WI38 (cell line): ENCODE data around the gene NTHL1.

Source experiments
- H3K4me3 ChIP-seq: 2 replicates; pipeline ENCODE4 v1.5.1; 2011; ENCODE audit warnings: low read depth, mild to moderate bottlenecking, control low read depth, low read length
- TF ChIP-seq, protein P1 (sequence below): IDR thresholded peaks from 2 replicates; pipeline ENCODE4 v1.5.1; 2012; ENCODE audit warnings: low read depth, mild to moderate bottlenecking, control low read depth, low read length

The NTHL1 gene

DNA sequence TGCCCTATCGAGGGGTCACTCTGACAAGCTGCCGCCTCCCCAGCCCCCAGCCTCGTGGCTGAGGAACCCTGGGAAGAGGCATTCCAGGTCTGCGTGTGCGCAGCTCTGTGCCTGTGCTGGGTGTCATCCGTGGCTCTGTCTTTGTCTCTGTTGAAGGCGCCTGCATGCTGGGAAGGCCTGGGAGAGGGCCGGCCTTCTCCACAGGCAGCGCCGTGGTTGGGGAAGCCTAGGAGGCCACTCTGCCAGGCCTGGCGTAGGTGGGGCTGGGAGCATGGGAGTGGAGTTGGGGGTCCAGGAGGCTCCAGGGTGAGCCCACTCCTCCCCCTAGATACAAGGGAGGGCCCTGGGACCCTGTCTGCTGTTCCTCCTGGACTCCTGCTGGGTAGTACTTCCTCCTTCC, 17.6 kb downstream of the NTHL1 start:
- TF ChIP-seq, protein P1, sequence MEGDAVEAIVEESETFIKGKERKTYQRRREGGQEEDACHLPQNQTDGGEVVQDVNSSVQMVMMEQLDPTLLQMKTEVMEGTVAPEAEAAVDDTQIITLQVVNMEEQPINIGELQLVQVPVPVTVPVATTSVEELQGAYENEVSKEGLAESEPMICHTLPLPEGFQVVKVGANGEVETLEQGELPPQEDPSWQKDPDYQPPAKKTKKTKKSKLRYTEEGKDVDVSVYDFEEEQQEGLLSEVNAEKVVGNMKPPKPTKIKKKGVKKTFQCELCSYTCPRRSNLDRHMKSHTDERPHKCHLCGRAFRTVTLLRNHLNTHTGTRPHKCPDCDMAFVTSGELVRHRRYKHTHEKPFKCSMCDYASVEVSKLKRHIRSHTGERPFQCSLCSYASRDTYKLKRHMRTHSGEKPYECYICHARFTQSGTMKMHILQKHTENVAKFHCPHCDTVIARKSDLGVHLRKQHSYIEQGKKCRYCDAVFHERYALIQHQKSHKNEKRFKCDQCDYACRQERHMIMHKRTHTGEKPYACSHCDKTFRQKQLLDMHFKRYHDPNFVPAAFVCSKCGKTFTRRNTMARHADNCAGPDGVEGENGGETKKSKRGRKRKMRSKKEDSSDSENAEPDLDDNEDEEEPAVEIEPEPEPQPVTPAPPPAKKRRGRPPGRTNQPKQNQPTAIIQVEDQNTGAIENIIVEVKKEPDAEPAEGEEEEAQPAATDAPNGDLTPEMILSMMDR = no peak
- H3K4me3 ChIP-seq = no peak overlapping the region

DNA sequence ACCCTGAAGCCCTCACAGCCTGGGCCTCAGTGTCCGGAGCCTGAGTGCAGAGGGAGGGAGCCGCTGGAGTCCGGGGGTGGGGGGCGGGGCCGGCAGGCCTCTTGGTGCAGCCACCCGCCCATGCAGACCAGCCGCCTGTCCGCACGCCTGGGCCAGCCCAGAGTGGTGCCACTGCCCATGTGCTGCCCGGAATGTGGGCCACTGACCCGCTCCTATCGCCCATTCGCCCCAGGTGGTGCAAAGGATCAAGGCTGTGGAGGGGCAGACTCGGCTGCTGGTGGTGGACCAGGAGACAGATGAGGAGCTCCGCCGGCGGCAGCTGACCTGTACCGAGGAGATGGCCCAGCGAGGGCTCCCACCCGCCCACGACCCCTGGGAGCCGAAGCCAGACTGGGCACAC, 18.3 kb downstream of the NTHL1 start:
- H3K4me3 ChIP-seq = no peak overlapping the region

DNA sequence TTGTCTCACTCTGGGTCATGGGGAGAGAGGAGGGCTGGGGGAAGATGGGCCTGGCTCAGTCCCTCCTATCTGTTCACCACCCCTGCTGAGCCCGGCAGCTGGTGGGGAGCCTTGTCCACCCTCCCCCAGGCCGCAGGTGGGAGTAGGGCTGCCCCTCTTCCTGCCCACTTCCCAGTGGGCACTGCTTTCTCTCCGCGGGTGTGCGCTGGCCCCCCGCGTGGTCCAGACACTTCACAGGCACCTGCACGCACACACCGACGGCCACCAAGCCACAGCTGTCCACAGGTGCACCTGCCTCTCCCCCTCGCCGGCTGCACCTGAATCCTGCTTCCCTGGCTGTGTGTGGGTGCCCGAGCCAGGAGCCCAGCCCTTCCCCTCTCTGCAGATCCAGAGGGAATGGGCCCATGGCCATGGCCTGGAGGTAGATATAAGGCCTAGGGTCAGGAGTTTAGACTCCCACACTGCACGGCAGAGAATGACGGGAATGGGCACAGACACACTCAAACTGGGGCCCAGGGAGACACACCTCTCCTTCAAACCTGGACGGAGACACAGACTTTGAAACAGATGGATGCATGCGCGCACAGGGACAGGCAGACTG, 18.9 kb downstream of the NTHL1 start:
- TF ChIP-seq, protein P1 = no peak
- peak overlapping the region; percentile 71 for H3K4me3 ChIP-seq

More for the DNA sequence above, 18.3 kb downstream of the NTHL1 start:
- TF ChIP-seq, protein P1 = no peak

GRCh38 chr16:2028146-2028545, 19.5 kb downstream of the NTHL1 start:
- TF ChIP-seq, protein P1 = no peak
- peak overlapping the region; percentile 71 for H3K4me3 ChIP-seq

GRCh38 chr16:2027024-2028010, 20.3 kb downstream of the NTHL1 start:
- peak overlapping the region; percentile 71 for H3K4me3 ChIP-seq
- TF ChIP-seq, protein P1 = no peak

DNA sequence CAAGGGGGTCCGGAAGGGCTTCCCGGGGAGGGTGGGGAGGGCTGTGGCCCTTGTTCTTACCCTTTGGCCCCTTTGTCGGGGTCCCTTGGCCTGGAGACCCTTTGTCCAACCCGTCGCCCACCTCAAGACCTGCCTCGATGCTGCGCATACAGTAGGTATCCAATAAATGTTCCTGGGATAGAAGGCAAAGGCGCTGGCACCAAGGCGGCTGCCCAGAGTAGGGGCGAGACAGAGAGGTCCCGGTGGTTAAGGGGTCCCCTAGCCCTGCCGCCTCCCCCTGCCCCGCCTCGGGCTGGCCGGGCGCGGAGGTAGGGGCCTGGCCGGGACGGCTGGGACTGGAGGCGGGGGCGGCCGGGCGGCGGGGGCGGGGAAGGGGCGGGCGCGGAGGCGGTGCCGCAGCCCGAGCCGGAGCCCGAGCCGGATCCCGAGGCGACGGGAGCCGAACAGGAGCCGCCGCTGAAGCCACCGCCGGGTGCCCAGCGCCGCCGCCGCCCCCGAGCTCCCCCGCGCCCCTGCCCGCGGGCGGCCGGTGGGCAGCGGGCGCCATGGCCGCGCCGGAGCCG, 21.1 kb downstream of the NTHL1 start, which contains the start of gene NHERF2:
Gene NHERF2 (plus strand): TSS at position 442 of the 563 bp plus-strand sequence. CDS start 104 bp downstream, at position 546.
- H3K4me3 ChIP-seq = peak within 1 kb of the TSS; percentile 71
- TF ChIP-seq, protein P1 = no peak
